Cardiac muscle cell (in vitro differentiated cells and primary cell): Measurements from ENCODE around the gene SIRPA. TPM values are rescaled to one million over a fixed set of nuclear protein-coding genes. Genes with fewer than 3 reads are reported as not detected.

Experiments
- DNase-seq, 2 donors: peaks; one replicate each; pipeline versions ENCODE4 v3.0.0 to v3.0.0-alpha.2; 2010 to 2017; ENCODE audit warnings: low read depth in 1 of 2, low spot score in 1 of 2
- H3K27ac ChIP-seq: fragments of 200-600 bp; sonication (generic); 2 replicates; pipeline ENCODE4 v1.5.1; 2016
- H3K27me3 ChIP-seq: fragments of 200-600 bp; sonication (generic); 2 replicates; pipeline ENCODE4 v1.6.0; 2016; ENCODE audit warnings: control low read depth
- H3K36me3 ChIP-seq: fragments of 200-600 bp; sonication (generic); 2 replicates; pipeline ENCODE4 v1.5.1; 2016; ENCODE audit warnings: control low read depth
- H3K4me1 ChIP-seq: fragments of 200-600 bp; sonication (generic); 2 replicates; pipeline ENCODE4 v1.8.1; 2017; ENCODE audit warnings: low read depth, mild to moderate bottlenecking, mixed run types
- H3K4me3 ChIP-seq: fragments of 200-600 bp; sonication (generic); 2 replicates; pipeline ENCODE4 v1.5.1; 2016; ENCODE audit warnings: mild to moderate bottlenecking
- H3K9me3 ChIP-seq: fragments of 200-600 bp; sonication (generic); 2 replicates; pipeline ENCODE4 v1.5.1; 2017; ENCODE audit warnings: low read depth, mild to moderate bottlenecking, control low read depth
- polyA plus RNA-seq: library from polyadenylated mRNA; unstranded; fragments of >200 nt; fragmentation: Nextera tagmentation; extraction: Ambion mirVana; gene quantifications from 2 replicates; pipeline ENCODE4 v1.2.1, GENCODE V29; 2016
- total RNA-seq: library from RNA; depleted of rRNA; stranded (reverse); fragments of >200 nt; gene quantifications from 2 replicates; pipeline ENCODE4 v1.2.3, GENCODE V29; 2016
- TF ChIP-seq, protein P1 (sequence below): IDR thresholded peaks from 2 replicates; pipeline ENCODE4 v1.5.1; 2012; ENCODE audit warnings: low read depth, mild to moderate bottlenecking, low read length

SIRPA gene
- total and polyA plus RNA-seq, 2 experiments from 2014 or later = 42.9 to 43.0 TPM

DNA sequence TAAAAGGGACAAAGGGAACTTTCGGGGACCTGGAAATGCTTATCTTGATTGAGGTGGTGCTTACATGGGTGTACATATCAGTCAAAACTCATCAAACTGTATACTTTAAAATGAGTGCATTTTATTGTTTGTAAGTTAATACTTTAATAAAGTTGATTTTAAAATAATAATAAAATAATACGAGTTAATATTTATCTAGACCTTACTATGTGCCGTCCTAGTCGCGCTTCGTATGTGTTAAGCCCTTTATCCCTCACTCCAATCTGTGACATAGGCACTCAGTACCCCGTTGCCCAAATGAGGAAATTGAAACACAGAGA, 51.2 kb downstream of the SIRPA start:
- Histone ChIP-seq H3K4me3 (peak overlapping the region; percentile 6), H3K4me1 (peaks cover 80% of the 10 kb centered on the region)
- TF ChIP-seq, protein P1, sequence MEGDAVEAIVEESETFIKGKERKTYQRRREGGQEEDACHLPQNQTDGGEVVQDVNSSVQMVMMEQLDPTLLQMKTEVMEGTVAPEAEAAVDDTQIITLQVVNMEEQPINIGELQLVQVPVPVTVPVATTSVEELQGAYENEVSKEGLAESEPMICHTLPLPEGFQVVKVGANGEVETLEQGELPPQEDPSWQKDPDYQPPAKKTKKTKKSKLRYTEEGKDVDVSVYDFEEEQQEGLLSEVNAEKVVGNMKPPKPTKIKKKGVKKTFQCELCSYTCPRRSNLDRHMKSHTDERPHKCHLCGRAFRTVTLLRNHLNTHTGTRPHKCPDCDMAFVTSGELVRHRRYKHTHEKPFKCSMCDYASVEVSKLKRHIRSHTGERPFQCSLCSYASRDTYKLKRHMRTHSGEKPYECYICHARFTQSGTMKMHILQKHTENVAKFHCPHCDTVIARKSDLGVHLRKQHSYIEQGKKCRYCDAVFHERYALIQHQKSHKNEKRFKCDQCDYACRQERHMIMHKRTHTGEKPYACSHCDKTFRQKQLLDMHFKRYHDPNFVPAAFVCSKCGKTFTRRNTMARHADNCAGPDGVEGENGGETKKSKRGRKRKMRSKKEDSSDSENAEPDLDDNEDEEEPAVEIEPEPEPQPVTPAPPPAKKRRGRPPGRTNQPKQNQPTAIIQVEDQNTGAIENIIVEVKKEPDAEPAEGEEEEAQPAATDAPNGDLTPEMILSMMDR = no peak

DNA sequence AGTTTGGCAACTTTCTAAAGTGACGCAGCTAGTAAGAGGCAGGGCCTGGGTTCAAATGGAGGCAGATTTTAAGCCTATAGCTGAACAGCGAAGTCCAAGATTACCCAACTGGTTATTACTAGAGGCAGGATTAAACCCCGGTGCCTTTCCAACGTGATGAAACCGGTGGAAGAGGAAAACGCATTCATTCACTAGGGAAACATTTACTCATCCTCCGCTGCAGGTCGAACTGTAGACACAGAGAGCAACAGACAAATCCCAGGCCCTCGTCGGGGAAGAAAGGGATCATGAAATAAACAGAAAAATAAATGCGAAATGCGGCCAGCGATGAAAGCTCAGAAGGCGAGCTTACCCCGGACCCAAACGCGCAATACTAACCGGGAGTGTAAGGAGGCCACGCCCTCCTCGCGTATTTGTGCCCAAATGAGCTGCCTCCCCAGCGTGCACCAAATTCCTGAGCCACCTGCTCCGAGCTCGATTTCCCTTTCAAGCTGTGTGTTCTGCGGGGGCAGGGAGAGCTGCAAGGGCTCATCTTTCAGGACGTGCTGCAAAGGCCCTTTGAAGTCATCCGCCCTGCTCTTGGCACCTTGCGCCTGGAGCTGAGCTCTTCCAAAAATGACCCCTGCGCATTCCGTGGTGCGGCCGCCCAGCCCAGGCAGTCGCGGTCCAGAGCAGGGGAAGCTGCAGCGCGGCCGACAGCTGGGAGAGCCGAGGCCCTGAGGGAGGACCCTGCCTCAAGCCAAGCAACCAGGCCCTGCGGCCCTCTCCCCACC, 51.7 kb downstream of the SIRPA start:
- Histone ChIP-seq H3K9me3 (no peaks in the 10 kb centered on the region), H3K4me3 (peak overlapping the region; percentile 6)
- TF ChIP-seq, protein P1 = no peak

More for the DNA sequence above, 51.2 kb downstream of the SIRPA start:
- H3K36me3 ChIP-seq = no peaks in the 10 kb centered on the region
- H3K27ac ChIP-seq = peak overlapping the region; percentile 89
- no peak for DNase-seq
- no peaks in the 10 kb centered on the region for H3K9me3 ChIP-seq
- H3K27me3 ChIP-seq = no peaks in the 10 kb centered on the region

DNA sequence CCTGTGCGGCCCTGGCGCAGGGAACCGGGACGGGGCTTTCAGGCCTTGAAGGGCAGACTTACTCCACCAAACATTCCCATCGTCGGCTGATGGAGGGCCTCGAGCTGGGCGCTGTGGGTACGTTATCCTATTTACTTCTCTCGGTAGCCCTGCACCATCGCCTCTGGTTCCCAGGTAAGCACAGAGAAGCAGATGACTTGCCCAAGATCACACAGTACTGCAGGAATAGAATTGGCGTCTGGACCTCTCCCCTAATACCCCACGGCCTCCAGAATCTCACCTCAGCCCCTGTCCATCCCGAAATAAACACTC, 52.3 kb downstream of the SIRPA start:
- TF ChIP-seq, protein P1 = no peak
- no peaks in the 10 kb centered on the region for H3K36me3 ChIP-seq
- H3K4me3 ChIP-seq = peak overlapping the region; percentile 6
- H3K27ac ChIP-seq = peak overlapping the region; percentile 89
- DNase-seq = no peak
- no peaks in the 10 kb centered on the region for H3K27me3 ChIP-seq
- H3K4me1 ChIP-seq = peaks cover 70% of the 10 kb centered on the region
- no peaks in the 10 kb centered on the region for H3K9me3 ChIP-seq

More for the DNA sequence above, 51.7 kb downstream of the SIRPA start:
- H3K27ac ChIP-seq = peak overlapping the region; percentile 89
- H3K4me1 ChIP-seq = peaks cover 75% of the 10 kb centered on the region
- no peaks in the 10 kb centered on the region for H3K36me3 ChIP-seq
- H3K27me3 ChIP-seq = no peaks in the 10 kb centered on the region
- DNase-seq = peak; percentile 67 to 84

DNA sequence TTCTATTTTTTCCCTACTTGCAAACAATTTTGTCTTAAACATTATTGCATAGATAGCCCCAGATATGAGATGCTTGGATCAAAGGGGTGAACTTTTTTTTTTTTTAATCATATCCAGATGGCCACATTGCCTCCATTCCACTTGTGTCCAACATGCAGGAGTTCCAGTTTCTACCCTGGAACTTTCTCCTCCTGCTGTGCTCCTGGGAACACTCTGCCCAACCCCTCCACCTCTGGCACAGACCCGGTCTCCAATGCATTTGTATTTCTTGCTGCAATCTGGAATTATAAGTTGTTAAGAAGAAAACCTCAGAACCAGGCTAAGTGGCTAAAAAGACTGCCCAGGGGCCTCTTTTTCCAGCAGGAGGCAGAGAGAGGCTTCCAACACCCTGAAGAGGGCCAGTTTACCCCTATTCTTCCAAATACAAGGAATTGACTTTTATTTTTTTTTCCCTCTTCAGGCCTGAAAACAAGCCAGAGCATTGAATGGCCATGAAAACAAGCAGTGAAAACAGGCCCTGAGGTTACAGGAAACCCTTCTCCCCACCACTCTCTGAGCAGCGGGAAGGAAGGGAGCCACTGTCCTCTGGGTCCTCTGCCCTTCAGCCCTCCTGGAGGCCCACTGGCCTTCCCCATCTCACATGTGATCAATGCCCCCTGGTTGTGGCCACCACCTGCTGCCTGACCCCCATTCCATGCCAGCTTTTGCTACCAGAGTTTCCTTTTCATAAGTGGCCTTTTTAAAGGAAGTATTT, 54.3 kb downstream of the SIRPA start:
- peak overlapping the region; percentile 75 for H3K27ac ChIP-seq
- H3K27me3 ChIP-seq = no peaks in the 10 kb centered on the region

DNA sequence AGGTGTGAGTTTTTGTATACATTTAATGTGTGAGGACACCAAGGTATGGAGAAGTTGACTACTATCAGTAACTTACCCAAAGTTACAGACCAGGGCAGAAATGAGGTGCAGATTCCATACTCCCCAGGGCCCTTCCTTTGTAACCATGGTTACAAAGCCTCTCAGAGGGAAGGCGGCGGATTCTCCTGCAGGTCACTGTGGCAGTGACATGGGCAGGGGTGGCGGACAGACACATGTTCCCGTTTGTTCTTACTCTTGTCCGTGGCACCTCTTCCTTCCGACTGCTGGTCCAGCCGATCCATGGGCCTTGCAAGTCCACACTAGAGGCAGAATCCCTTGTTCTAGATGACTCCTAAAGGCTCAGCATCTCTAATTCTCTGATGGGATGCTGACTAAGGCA, 55.6 kb downstream of the SIRPA start:
- DNase-seq = no peak
- Histone ChIP-seq H3K27ac (no peak overlapping the region), H3K36me3 (no peaks in the 10 kb centered on the region), H3K4me3 (no peak overlapping the region), H3K27me3 (no peaks in the 10 kb centered on the region), H3K4me1 (peaks cover 53% of the 10 kb centered on the region), H3K9me3 (no peaks in the 10 kb centered on the region)
- TF ChIP-seq, protein P1 = no peak

More for the DNA sequence above, 54.3 kb downstream of the SIRPA start:
- H3K4me1 ChIP-seq = peaks cover 53% of the 10 kb centered on the region
- TF ChIP-seq, protein P1 = no peak
- no peak for DNase-seq
- no peaks in the 10 kb centered on the region for H3K36me3 ChIP-seq
- H3K9me3 ChIP-seq = no peaks in the 10 kb centered on the region
- no peak overlapping the region for H3K4me3 ChIP-seq
